Choroid plexus epithelial cell (primary cell): Measurements from ENCODE around the gene CACNA2D3.

Experiments used
- DNase-seq: peaks from one replicate; pipeline ENCODE4 v3.0.0-alpha.2; 2010; ENCODE audit warnings: low read depth
- H3K4me3 ChIP-seq: 2 replicates; pipeline ENCODE4 v1.5.1; 2011; ENCODE audit warnings: low read depth, mild to moderate bottlenecking, control low read depth, low read length, moderate library complexity
- TF ChIP-seq, protein P1 (sequence below): conservative IDR thresholded peaks from 2 replicates; pipeline ENCODE4 v1.5.1; 2011; ENCODE audit warnings: low read depth, mild to moderate bottlenecking, control low read depth, inconsistent platforms, low read length, moderate library complexity

CACNA2D3 gene

DNA sequence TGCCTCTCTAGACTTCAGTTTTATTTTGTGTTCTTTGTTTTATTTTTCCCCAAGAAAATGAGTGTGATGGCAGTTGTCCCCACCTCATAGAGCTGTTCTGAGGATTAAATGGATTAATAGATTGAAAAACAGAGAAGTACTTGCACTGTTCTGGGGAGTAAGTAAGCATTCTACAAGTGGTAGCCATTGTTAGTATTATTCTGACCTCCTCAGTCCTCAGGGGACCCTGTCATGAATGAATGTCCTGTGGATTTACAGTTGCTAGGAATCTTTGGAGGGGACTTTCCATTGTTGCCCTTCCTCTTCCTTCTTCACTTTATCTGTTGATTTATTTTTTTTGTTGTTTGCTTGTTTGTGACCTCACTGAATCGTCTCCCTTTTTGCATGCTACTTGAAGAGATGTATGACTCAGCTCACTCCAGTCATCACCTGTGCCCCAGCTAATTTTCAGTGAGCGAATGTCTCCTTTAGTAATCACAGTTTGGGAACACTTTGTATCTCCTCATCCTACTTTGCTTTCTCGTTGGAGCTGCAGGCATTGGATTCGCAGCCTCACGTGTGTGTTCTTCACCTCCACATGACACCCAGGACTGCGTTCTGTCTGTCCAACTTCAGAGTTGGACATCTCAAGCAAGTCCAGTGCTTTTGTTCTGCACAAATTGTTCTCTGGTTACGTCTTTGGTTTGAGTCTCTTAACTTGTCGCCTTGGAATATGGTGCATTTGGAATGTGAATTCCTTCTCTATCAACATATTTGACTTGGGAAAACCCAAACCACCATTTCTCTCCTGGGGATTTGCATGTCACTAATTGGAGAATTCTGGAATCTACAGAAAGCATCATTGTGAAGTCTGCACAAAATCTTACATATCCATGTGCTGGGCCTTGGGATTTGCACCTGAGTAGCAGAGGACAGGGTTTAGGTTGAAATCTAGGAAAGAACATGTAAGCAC is 751.0 kb downstream of the CACNA2D3 start:
- no peak overlapping the region for H3K4me3 ChIP-seq
- TF ChIP-seq, protein P1, sequence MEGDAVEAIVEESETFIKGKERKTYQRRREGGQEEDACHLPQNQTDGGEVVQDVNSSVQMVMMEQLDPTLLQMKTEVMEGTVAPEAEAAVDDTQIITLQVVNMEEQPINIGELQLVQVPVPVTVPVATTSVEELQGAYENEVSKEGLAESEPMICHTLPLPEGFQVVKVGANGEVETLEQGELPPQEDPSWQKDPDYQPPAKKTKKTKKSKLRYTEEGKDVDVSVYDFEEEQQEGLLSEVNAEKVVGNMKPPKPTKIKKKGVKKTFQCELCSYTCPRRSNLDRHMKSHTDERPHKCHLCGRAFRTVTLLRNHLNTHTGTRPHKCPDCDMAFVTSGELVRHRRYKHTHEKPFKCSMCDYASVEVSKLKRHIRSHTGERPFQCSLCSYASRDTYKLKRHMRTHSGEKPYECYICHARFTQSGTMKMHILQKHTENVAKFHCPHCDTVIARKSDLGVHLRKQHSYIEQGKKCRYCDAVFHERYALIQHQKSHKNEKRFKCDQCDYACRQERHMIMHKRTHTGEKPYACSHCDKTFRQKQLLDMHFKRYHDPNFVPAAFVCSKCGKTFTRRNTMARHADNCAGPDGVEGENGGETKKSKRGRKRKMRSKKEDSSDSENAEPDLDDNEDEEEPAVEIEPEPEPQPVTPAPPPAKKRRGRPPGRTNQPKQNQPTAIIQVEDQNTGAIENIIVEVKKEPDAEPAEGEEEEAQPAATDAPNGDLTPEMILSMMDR, result no peak
- DNase-seq, result peak; percentile 31

DNA sequence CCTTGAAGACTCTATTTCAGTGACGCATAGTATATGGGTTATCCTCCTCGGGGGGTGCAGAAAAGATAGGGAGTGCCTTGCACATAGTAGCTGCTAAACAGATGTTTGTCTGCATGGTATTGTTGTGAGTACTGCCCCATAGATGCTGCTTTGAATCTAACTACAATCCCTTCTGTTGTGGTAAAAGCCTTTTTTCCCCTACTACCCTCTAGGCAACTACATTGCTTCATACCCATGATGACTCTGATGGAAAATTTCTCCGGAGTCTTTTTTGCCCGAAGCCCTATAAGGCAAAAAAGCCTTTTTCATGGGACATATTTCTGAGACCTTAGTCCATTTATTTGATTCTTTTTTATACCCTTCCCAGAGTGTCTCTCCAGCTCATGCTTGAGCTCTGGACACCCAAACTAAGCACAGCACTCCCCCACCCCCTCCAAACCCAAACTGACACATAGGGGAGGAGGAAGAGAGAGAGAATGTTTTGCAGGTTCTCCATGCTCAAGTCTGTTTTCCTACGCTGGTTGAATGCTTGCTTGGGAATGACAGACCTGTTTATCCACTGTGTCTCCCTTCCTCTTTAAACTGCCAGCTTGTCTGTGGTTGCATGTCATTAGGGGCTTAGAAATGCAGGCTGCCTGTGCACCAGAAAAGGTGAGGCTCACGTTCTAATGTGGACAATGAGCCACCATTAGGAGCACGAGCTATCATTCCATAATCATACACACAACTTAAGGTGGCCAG is 752.6 kb downstream of the CACNA2D3 start:
- TF ChIP-seq, protein P1, result no peak
- no peak overlapping the region for H3K4me3 ChIP-seq
- no peak for DNase-seq

DNA sequence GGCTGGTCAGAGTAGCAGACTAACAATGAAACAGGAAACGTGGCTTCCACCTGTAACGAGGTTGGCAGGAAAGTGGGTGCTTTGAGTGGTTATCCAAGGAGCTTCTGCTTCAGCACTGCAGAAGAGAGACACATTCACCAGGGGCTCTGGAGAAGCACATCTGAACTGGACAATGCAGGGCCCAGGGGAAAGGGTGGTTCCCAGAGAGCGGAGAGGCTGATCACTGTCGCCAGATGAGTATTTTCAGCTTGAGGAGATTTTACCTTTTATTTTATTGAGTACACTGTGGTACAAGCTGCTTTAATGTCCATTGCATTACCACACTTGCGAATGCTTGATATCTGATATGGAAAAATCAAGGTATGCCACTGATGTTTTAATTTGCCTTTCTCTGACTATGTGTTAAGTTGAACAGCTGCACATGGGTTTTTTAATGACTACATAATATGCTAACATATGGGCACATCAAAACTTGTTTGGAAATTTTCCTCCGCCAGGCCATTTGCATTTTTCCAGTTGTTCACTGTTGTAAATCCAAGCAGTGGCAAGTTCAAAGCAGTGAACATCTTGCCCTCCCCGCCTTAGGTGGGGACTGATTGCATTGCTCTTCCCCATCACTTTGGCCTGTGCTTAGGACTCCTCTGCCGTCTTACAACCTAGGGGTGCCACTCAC is 753.4 kb downstream of the CACNA2D3 start:
- TF ChIP-seq, protein P1, result no peak
- no peak overlapping the region for H3K4me3 ChIP-seq
- DNase-seq, result no peak

DNA sequence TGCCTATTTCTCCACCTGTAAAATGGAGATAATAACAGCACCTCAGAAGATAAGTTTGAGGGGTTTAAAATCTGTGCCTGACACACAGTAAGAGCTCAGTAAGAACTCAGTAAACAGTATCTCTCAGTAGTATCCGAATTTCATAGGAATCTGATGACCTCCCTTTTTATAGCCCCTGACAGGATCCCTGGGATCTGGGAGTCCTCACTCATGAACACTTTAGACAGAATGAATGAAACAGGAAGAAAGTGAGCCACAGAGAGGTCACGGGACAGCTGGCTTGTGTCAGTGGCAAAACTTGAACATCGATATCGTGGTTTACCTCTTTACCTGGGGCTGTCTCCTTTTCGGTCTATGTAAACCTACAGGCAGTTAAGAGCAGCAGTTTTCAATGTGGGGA is 754.3 kb downstream of the CACNA2D3 start:
- no peak for DNase-seq
- no peak overlapping the region for H3K4me3 ChIP-seq
- TF ChIP-seq, protein P1, result no peak

DNA sequence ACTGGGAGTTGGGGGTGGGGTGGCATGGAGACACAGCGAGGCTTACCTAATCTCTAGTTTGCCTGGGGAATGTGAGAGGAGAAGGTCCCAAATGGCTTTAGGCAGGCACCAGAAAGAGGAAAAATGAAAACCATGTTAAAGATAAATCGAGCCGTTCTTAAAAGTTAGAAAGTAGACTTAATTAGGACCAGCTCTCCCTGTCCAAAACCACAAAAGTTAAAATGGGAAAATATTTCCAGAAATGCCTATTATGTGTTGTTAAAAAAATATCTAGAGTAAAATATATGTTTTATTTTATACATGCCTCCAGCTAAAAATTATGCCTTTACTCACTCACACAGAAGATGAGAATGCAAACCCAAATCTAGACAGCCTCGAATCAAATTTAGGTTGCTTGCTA is 755.4 kb downstream of the CACNA2D3 start:
- no peak for DNase-seq
- no peak overlapping the region for H3K4me3 ChIP-seq
- TF ChIP-seq, protein P1, result no peak

DNA sequence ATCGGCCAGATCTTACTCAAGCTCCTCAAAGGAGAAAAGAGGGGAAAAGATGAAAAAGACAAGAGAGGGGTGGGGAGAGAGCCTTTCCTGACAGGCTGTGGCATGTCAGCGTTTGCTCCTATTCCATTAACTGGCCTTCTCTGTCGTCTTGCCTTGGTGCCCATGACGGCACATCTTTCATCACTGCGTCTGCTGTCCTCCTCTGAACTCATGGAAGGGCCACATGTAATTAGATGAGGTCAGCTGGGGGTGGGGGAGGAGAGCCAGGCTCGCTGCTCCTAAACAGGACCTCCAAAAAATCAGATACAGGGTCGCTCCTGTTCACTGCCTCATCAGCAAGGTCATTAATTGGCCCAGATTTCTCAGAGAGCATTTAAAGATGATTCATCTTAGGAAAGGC is 755.8 kb downstream of the CACNA2D3 start:
- DNase-seq, result no peak
- TF ChIP-seq, protein P1, result no peak
- no peak overlapping the region for H3K4me3 ChIP-seq
